OCI-LY3 (cell line): ENCODE measurements around the gene AIF1.

Experiments used
- EZH2phosphoT487 ChIP-seq: fragments of 200-600 bp; shearing (Covaris generic); IDR thresholded peaks from 2 replicates; pipeline ENCODE4 v1.6.1; 2018; ENCODE audit warnings: antibody characterized with exemption, mixed run types, low read depth
- TF ChIP-seq, protein P1 (sequence below): fragments of 200-600, 300-600 bp; sonication (generic); IDR thresholded peaks from 2 replicates; pipeline ENCODE4 v1.5.1; 2014; ENCODE audit warnings: antibody characterized with exemption, low read length, low read depth

- TF ChIP-seq, protein P1, sequence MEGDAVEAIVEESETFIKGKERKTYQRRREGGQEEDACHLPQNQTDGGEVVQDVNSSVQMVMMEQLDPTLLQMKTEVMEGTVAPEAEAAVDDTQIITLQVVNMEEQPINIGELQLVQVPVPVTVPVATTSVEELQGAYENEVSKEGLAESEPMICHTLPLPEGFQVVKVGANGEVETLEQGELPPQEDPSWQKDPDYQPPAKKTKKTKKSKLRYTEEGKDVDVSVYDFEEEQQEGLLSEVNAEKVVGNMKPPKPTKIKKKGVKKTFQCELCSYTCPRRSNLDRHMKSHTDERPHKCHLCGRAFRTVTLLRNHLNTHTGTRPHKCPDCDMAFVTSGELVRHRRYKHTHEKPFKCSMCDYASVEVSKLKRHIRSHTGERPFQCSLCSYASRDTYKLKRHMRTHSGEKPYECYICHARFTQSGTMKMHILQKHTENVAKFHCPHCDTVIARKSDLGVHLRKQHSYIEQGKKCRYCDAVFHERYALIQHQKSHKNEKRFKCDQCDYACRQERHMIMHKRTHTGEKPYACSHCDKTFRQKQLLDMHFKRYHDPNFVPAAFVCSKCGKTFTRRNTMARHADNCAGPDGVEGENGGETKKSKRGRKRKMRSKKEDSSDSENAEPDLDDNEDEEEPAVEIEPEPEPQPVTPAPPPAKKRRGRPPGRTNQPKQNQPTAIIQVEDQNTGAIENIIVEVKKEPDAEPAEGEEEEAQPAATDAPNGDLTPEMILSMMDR = no peak
- no peak for TF ChIP-seq EZH2phosphoT487
These were observed 26.0 kb upstream of the AIF1 start for GRCh38 chr6:31588871-31589650.
